Fibroblast of peridontal ligament (primary cell): ENCODE measurements around the gene NXPH3.
"Not testable (repeated sequence)": the region's sequence is repeated elsewhere in the genome, so short reads cannot be mapped to it uniquely, and the experiment has no call there.

ENCODE experiments used
- DNase-seq: peaks from one replicate; pipeline ENCODE4 v3.0.0-alpha.2; 2010; ENCODE audit errors: extremely low read depth

Gene NXPH3

GRCh38 chr17:49554694-49555494, 20.8 kb upstream of the NXPH3 start:
- DNase-seq, result no peak

GRCh38 chr17:49555495-49556222, 20.0 kb upstream of the NXPH3 start:
- no peak for DNase-seq

- DNase-seq, result peak; percentile 53
These were observed 19.3 kb upstream of the NXPH3 start for GRCh38 chr17:49556223-49556943.

- peak; percentile 44 for DNase-seq
These were observed 18.2 kb upstream of the NXPH3 start for GRCh38 chr17:49557312-49558024.

- DNase-seq, result no peak
These were observed 11.0 kb upstream of the NXPH3 start for GRCh38 chr17:49564638-49565037.

GRCh38 chr17:49565948-49566491, 9.7 kb upstream of the NXPH3 start:
- DNase-seq, result no peak

GRCh38 chr17:49566668-49567071, 9.0 kb upstream of the NXPH3 start:
- no peak for DNase-seq

- no peak for DNase-seq
These were observed 8.6 kb upstream of the NXPH3 start for GRCh38 chr17:49567104-49567521.

- DNase-seq, result peak; percentile 70
These were observed 7.6 kb upstream of the NXPH3 start for GRCh38 chr17:49567871-49568694.

- not testable (repeated sequence) for DNase-seq
These were observed 7.0 kb upstream of the NXPH3 start for GRCh38 chr17:49568695-49569047.

- no peak for DNase-seq
These were observed 5.0 kb upstream of the NXPH3 start for GRCh38 chr17:49570540-49571242.

- DNase-seq, result no peak
These were observed 4.4 kb upstream of the NXPH3 start for GRCh38 chr17:49571283-49571682.

GRCh38 chr17:49571764-49572163, 3.9 kb upstream of the NXPH3 start:
- no peak for DNase-seq

- DNase-seq, result no peak
These were observed 3.4 kb upstream of the NXPH3 start for GRCh38 chr17:49572226-49572625.

GRCh38 chr17:49572806-49573420, 2.8 kb upstream of the NXPH3 start:
- no peak for DNase-seq

GRCh38 chr17:49573510-49574322, 2.0 kb upstream of the NXPH3 start:
- DNase-seq, result no peak

- no peak for DNase-seq
These were observed 1.3 kb upstream of the NXPH3 start for GRCh38 chr17:49574323-49574781.

- DNase-seq, result no peak
These were observed 559 bp upstream of the NXPH3 start for GRCh38 chr17:49574945-49575678.
